ENCODE measurements around the gene MALRD1.

DNA sequence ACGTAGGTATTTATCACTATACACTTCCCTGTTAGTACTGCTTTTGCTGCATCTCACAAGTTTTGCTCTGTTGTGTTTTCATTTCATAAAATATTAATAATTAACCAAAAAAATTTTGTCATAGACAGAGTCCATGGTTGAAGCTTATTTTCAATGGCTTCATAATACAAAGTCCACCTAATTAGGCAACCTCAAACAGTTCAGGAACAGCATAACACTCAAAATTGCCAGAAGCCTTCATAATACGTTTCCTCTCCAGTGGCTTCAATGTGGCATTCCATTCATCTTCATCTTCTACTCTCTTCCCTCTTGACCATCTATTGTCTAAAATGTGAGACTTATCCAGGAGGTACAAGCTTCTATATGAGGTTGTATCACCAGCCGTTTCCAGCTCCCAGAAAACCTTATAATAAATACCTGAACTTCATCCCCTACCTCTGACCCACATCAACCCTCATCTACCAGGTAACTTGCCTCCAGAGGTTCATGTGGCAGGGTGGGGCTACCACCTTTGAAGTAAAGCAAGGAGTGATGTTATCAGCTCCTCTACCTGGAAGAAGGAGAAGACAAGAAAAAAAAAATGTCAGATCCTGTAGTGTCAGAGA lies 337.3 kb downstream of the MALRD1 start:
- TF ChIP-seq CTCF (IDR thresholded peaks at IDR 0.05) (no peak), POLR2A (IDR thresholded peaks at IDR 0.05) (no peak)

Measured in uterus (tissue), 2 donors.